HepG2 (cell line): Measurements from ENCODE around the gene TRIM37. TPM values are rescaled to one million over a fixed set of nuclear protein-coding genes. Genes with fewer than 3 reads are reported as not detected.
A peak's percentile ranks its signal among the peaks of the same experiment; 100 is the strongest.

Source experiments
- ATAC-seq: fragments of 200-7000 bp; cut with Tn5 transposase; 3 replicates; pipeline ENCODE4 v1.9.1; 2020; ENCODE audit warnings: mild to moderate bottlenecking, moderate library complexity
- BruUV-seq: library from RNA; stranded (reverse); fragments of 400-500 nt; replicated peaks from 2 replicates; lab custom pipeline; 2021; lab: Mats Ljungman, UMichigan
- CTCF ChIA-PET: fragments of 300-600 bp; formaldehyde crosslinking; extraction: SDS; loops from one replicate; lab custom pipeline; 2021; ENCODE audit warnings: low total read pairs, inconsistent platforms, low intra/inter-chr PET ratio; lab: Yijun Ruan, JAX
- POLR2A ChIA-PET: fragments of 350-600 bp; sonication (Branson Sonifier 250); formaldehyde crosslinking; loops from one replicate; lab custom pipeline; 2020; ENCODE audit warnings: antibody characterized with exemption, inconsistent platforms; lab: Yijun Ruan, JAX
- DNase-seq: peaks from one replicate; pipeline ENCODE4 v3.0.0-alpha.2; 2015; ENCODE audit warnings: low spot score
- FAIRE-seq: peaks from 3 replicates; lab custom pipeline; 2011; peaks lifted over from hg19 to GRCh38; lab: Jason Lieb, UNC
- H2AFZ ChIP-seq: one replicate; pipeline ENCODE4 v1.6.1; 2011; ENCODE audit warnings: low read length, inconsistent platforms
- H3K27ac ChIP-seq: fragments of 300-600 bp; 3 replicates; pipeline ENCODE4 v1.8.0; 2011; ENCODE audit warnings: mixed run types, mild to moderate bottlenecking, mixed read lengths, low read length, inconsistent platforms; ENCODE audit not compliant: insufficient read depth; ENCODE audit errors: extremely low read length
- H3K27me3 ChIP-seq, 2 experiments: fragments of 200-600 bp in 1 of 2; 2 replicates in 1 of 2; 3 replicates in 1 of 2; pipeline versions ENCODE4 v1.6.0 to v1.8.0; 2011; ENCODE audit warnings: low read length in 2 of 2, mild to moderate bottlenecking in 2 of 2, moderate library complexity in 2 of 2, inconsistent platforms in 1 of 2; ENCODE audit not compliant: insufficient read depth in 2 of 2, control insufficient read depth in 1 of 2
- H3K36me3 ChIP-seq, 2 experiments: fragments of 200-600 bp in 1 of 2; replicated peaks in 1 of 2; 2 replicates in 1 of 2; 3 replicates in 1 of 2; pipeline versions ENCODE4 v1.5.1 to v1.8.0; 2011; ENCODE audit warnings: low read length in 2 of 2, inconsistent platforms in 1 of 2; ENCODE audit not compliant: insufficient read depth in 2 of 2, control insufficient read depth in 1 of 2
- H3K4me1 ChIP-seq: 2 replicates; pipeline ENCODE4 v1.5.1; 2012; ENCODE audit warnings: low read length, inconsistent platforms; ENCODE audit not compliant: insufficient read depth
- H3K4me2 ChIP-seq: 2 replicates; pipeline ENCODE4 v1.6.0; 2011; ENCODE audit warnings: low read depth, low read length, inconsistent platforms
- H3K4me3 ChIP-seq, 3 experiments: fragments of 200-600 bp in 1 of 3; sonication (generic), shearing (Covaris generic) in 1 of 3; replicated peaks in 1 of 3; 2 replicates each; pipeline ENCODE4 v1.5.1; 2011 to 2016; ENCODE audit warnings: low read length in 3 of 3, inconsistent platforms in 2 of 3, low read depth in 2 of 3, mild to moderate bottlenecking in 2 of 3, control low read depth in 1 of 3, mixed read lengths in 1 of 3; ENCODE audit not compliant: insufficient read depth in 1 of 3
- H3K79me2 ChIP-seq: one replicate; pipeline ENCODE4 v1.6.1; 2011; ENCODE audit warnings: low read length, inconsistent platforms; ENCODE audit not compliant: insufficient read depth
- H3K9ac ChIP-seq: 2 replicates; pipeline ENCODE4 v1.6.0; 2011; ENCODE audit warnings: mild to moderate bottlenecking, low read depth, low read length, inconsistent platforms; ENCODE audit not compliant: insufficient read depth
- H3K9me3 ChIP-seq: 2 replicates; pipeline ENCODE4 v1.5.1; 2012; ENCODE audit warnings: mild to moderate bottlenecking, low read length
- H4K20me1 ChIP-seq: 2 replicates; pipeline ENCODE4 v1.6.0; 2011; ENCODE audit warnings: inconsistent platforms, mild to moderate bottlenecking, low read length, moderate library complexity; ENCODE audit not compliant: insufficient read depth
- ARID3A ChIP-seq: IDR thresholded peaks from 2 replicates; pipeline ENCODE4 v1.6.1; 2012; ENCODE audit warnings: low read depth, low read length, improper control_type of control experiment
- HNF1A ChIP-seq, 2 experiments: sonication (generic) in 1 of 2; formaldehyde crosslinking in 1 of 2; IDR thresholded peaks; 2 replicates each; pipeline versions ENCODE4 v1.4.0 to v1.6.1; 2016 to 2020; ENCODE audit warnings: borderline replicate concordance in 1 of 2, low read depth in 1 of 2, mild to moderate bottlenecking in 1 of 2, missing genetic modification reagents in 1 of 2
- HNF4A ChIP-seq: sonication (generic); formaldehyde crosslinking; IDR thresholded peaks from 2 replicates; pipeline ENCODE4 v1.4.0; 2020; ENCODE audit warnings: missing genetic modification reagents
- PRDM15 ChIP-seq: sonication (generic); formaldehyde crosslinking; IDR thresholded peaks from 2 replicates; pipeline ENCODE4 v1.4.0; 2020; ENCODE audit warnings: missing genetic modification reagents
- TFAP4 ChIP-seq: sonication (generic); IDR thresholded peaks from 2 replicates; pipeline ENCODE4 v1.6.1; 2016; ENCODE audit warnings: low read depth, borderline replicate concordance
- ZBTB42 ChIP-seq: sonication (generic); formaldehyde crosslinking; IDR thresholded peaks from 2 replicates; pipeline ENCODE4 v1.5.0; 2020; ENCODE audit warnings: mild to moderate bottlenecking, missing genetic modification reagents
- WGBS: methylation state at CpG from one replicate; pipeline ENCODE4 v1.1.6; 2017; ENCODE audit warnings: low lambda C conversion rate; 5-methylcytosine and 5-hydroxymethylcytosine counted together
- in situ Hi-C: cut with HindIII; loops from 2 replicates; pipeline ENCODE4 v1.10.0; 2017; ENCODE audit warnings: low pct_unique_long_range_greater_than_20kb; ENCODE audit not compliant: extremely low pct_ligation_motif_present
- intact Hi-C: fragments of 100-400 bp; cut with micrococcal nuclease; formaldehyde crosslinking; loops from one replicate; pipeline ENCODE4 v1.10.0; 2022; ENCODE audit not compliant: unreplicated experiment
- polyA plus RNA-seq, 8 experiments: library from polyadenylated mRNA; depleted of rRNA in 3 of 8; stranded (reverse) in 7 of 8; unstranded in 1 of 8; fragments of >200 nt; fragmentation: Illumina TruSeq in 4 of 8; extraction: Trizol in 4 of 8; gene quantifications; 2 replicates each; pipeline versions ENCODE4 v1.2.1 to v1.2.3, GENCODE V29; 2011 to 2016; ENCODE audit warnings: low read depth in 4 of 8, missing spikeins in 1 of 8, mixed read lengths in 1 of 8; ENCODE audit not compliant: insufficient read depth in 1 of 8
- total RNA-seq, 5 experiments: library from RNA; depleted of rRNA; stranded (reverse); fragments of >200 nt; fragmentation: Illumina TruSeq; extraction: Trizol; gene quantifications; 2 replicates each; pipeline ENCODE4 v1.2.3, GENCODE V29; 2016; ENCODE audit warnings: low read depth in 1 of 5

TRIM37 gene
- total and polyA plus RNA-seq, 2 of the 13 experiments (the other 11 are each of a cell fraction or from before 2014, with no cell fraction given): 12.4 to 39.1 TPM

- Histone ChIP-seq H4K20me1 (no peaks in the 10 kb centered on the region), H3K4me3 (no peak overlapping the region), H3K9me3 (no peaks in the 10 kb centered on the region), H3K27ac (no peak overlapping the region), H3K4me1 (peaks cover 7% of the 10 kb centered on the region), H3K27me3 (no peaks in the 10 kb centered on the region), H3K4me2 (no peak overlapping the region), H3K36me3 (no peaks in the 10 kb centered on the region; a peak in 1 of 5 replicates), H2AFZ (no peak overlapping the region), H3K9ac (no peak overlapping the region), H3K79me2 (no peaks in the 10 kb centered on the region)
- FAIRE-seq: peak; percentile 50
- TF ChIP-seq PRDM15 (peak; percentile 88), HNF1A (IDR thresholded peaks at IDR 0.05; ENCODE audit: low read depth) (0 out of 2 replicates have a peak, but pooled peaks have one; percentile 30), HNF1A (CRISPR knock-in tag; IDR thresholded peaks at IDR 0.05; ENCODE audit: borderline replicate concordance) (no peak), ZBTB42 (CRISPR knock-in tag) (no peak), HNF4A (CRISPR knock-in tag) (0 out of 2 replicates have a peak, but pooled peaks have one; percentile 7), ARID3A (peak; percentile 9; the same call in 1 of the 2 replicates), TFAP4 (peak; percentile 67)
- BruUV-seq: no TSS peak
- CTCF ChIA-PET: no interaction called here
- DNase-seq: peak; percentile 47
- POLR2A ChIA-PET: no interaction called here
- 59% methylated on average over 3 of the region's 4 CpGs for WGBS
- in situ Hi-C loops (no loop called here), intact Hi-C loops (no loop called here)
- peak; percentile 77 for ATAC-seq
These were observed 114.9 kb downstream of the TRIM37 start for GRCh38 chr17:58991718-58992331.
